GM12892 (cell line): ENCODE data around the gene DEFB124. TPM values are rescaled to one million over a fixed set of nuclear protein-coding genes. Genes with fewer than 3 reads are reported as not detected.
A peak's percentile ranks its signal among the peaks of the same experiment; 100 is the strongest.
"Not testable (repeated sequence)": the region's sequence is repeated elsewhere in the genome, so short reads cannot be mapped to it uniquely, and the experiment has no call there.

Experiments used
- DNase-seq: peaks from one replicate; pipeline ENCODE4 v3.0.0; 2011; ENCODE audit not compliant: insufficient read length
- FAIRE-seq: peaks from 2 replicates; lab custom pipeline; 2011; peaks lifted over from hg19 to GRCh38; lab: Jason Lieb, UNC
- POLR2A ChIP-seq: IDR thresholded peaks from 2 replicates; pipeline ENCODE4 v1.6.1; 2011; ENCODE audit warnings: low read depth, low read length, control low read depth
- POLR2AphosphoS5 ChIP-seq: IDR thresholded peaks from 2 replicates; pipeline ENCODE4 v1.6.1; 2011; ENCODE audit warnings: low read depth, low read length, control low read depth
- TAF1 ChIP-seq: IDR thresholded peaks from 2 replicates; pipeline ENCODE4 v1.6.1; 2011; ENCODE audit warnings: low read depth, mild to moderate bottlenecking, control low read depth, low read length, borderline replicate concordance
- polyA plus RNA-seq: library from polyadenylated mRNA; unstranded; fragments of >200 nt; gene quantifications from one replicate; pipeline ENCODE4 v1.2.1, GENCODE V29; 2012; ENCODE audit warnings: missing spikeins, inconsistent platforms; ENCODE audit not compliant: missing spikeins

The DEFB124 gene, protein sequence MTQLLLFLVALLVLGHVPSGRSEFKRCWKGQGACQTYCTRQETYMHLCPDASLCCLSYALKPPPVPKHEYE
- not detected for polyA plus RNA-seq

DNA sequence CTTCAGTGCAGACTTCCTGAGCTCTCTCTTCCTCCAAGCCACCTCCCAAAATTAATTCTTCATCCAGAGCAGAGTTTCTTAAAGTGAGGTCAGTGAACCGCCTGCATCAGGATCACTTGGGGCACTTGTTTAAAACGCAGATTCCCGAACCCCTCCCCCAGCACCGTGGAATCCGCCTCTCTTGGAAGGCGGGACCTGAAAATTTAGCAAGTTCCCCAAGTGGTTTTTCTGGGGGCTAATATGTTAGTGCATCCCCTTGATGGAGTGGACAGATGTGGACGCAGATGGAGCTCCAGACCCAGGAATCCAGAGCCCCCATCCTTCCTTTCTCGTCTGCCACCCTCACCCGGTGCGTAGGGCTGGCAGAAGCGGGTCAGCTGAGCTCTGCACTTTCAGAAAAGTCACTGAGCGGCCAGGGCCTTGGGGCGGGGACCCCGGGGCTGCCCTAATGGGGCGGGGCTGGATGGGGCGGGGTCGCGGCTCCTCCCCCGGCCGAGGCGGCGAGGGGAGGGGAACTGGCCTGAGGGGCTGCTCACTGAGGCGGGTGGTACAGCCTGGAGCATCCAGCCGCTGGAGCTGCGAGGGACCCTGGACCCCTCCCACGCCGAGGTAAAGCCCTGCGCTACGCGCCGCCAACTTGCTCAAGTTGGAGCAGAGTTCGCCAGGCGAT is at the start of gene DEFB124, which contains the start of gene REM1:
Gene DEFB124 (minus strand): TSS at position 370 of the 670 bp plus-strand sequence. CDS start 2,114 bp downstream, outside the sequence.
Gene REM1 (plus strand): TSS at position 531 of the 670 bp plus-strand sequence. CDS start 1,158 bp downstream, outside the sequence.
- FAIRE-seq (no peak), DNase-seq (no peak)
- TF ChIP-seq POLR2A (no peak), POLR2AphosphoS5 (no peak), TAF1 (no peak)

DNA sequence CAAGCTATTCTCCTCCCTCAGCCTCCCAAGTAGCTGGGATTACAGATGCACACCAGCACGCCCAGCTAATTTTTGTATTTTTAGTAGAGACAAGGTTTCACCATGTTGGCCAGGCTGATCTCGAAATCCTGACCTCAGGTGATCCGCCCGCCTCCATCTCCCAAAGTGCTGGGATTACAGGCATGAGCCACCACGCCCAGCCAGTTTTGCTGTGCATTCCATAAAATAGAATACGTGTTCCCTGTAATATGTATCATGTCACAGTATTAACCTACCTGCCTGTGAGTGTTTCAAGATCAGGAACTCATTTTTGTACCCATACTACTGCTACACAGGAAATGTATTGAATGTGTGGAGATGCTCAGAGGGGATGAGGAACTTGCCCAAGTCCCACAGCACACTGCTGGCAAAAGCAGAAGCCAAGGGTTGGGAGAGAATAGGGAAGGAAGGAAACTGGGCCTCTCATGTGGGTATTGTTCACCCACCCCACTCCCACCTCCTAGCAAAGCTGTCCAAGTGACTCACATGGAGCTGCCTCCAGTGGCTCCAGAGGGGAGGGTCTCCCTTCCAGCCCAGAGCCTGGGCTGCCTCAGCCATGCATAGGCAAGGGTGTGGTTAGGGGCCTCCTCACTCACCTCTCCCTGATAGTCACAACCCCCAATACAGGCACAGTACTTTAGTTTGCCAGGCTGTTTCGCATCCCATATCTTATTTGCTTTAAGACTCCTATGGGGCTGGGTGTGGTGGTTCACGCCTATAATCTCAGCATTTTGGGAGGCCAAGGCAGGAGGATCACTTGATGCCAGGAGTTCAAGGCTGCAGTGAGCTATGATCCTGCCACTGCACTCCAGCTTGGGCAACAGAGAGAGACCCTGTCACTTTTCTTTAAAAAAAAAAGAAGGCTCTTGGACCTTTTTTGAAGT is 48.7 kb upstream of the DEFB124 start:
- DNase-seq, result no peak
- no peak for FAIRE-seq
- no peak for TF ChIP-seq POLR2A
- TF ChIP-seq TAF1, result no peak
- TF ChIP-seq POLR2AphosphoS5, result no peak

DNA sequence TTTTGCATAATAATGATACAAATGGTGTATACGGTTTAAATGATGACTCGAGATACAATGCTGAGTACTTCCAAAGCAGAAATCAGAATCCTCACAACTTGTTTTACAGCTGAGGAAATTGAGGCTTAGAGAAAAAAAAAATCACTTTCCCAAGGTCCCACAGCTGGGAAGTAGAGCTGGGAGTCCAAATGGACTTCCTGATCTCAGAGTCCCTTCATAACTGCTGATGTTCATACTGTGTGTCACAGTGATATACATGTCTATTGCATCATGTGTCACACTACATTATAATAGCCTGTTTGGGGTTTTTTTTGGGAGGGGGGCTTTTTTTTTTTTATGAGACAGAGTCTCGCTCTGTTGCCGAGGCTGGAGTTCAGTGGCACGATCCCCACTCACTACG is 47.8 kb upstream of the DEFB124 start:
- no peak for TF ChIP-seq TAF1
- no peak for TF ChIP-seq POLR2AphosphoS5
- TF ChIP-seq POLR2A, result no peak
- FAIRE-seq, result no peak
- no peak for DNase-seq

DNA sequence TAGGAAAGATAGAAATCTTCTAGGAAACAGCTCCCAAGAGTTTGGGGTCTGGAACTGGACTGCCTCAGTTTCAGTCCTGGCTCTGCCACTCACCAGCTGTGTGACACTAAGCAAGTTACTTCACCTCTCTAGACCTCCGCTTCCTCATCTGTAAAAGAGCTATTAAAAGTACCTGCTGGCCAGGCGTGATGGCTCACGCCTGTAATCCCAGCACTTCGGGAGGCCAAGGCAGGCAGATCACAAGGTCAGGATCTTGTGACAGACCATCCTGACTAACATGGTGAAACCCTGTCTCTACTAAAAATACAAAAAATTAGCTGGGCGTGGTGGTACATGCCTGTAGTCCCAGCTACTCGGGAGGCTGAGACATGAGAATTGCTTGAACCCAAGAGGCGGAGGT is 46.3 kb upstream of the DEFB124 start:
- DNase-seq, FAIRE-seq: not testable (repeated sequence)

DNA sequence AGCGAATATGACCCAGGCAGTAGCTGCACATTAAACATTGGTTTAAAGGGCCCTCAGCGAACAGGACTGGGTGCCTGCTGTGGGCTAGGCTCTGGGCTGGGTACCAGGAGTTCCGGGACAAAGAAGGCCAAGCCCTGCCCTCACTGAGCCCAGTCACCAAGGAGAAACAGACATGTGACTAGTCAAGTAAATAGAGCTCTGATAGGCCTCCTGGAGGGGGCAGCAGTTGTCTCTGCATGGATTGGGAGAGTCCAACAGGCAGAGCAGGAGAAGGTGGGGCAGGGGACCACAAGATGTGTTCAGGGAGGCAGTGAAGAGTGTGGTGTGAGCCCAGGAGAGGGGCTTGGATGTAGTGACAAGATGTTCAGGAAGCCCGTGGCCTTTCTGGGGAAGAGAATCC is 42.4 kb upstream of the DEFB124 start:
- DNase-seq (no peak), FAIRE-seq (no peak)
- TF ChIP-seq TAF1, result no peak
- no peak for TF ChIP-seq POLR2AphosphoS5

DNA sequence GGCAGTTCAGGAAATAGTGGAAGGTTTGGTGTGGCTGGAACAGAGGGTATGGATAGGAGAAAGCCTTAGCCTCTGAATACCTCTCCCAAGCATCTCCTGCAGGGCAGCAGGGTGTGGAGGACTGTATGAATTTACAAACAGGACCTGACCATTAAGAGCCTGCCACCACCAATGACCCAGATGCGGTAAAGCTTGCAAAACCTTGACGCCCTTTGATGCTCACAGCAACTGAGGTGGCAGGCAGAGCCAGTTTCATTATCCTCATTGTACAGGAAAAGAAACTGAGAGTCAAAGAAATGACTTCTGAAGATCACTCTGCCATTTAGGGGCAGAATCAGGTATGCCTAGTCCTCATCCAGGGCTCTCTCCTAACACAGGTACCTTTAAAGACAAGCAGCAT is 41.7 kb upstream of the DEFB124 start:
- FAIRE-seq (no peak), DNase-seq (no peak)
- no peak for TF ChIP-seq POLR2AphosphoS5
- TF ChIP-seq TAF1, result no peak
- TF ChIP-seq POLR2A, result no peak

DNA sequence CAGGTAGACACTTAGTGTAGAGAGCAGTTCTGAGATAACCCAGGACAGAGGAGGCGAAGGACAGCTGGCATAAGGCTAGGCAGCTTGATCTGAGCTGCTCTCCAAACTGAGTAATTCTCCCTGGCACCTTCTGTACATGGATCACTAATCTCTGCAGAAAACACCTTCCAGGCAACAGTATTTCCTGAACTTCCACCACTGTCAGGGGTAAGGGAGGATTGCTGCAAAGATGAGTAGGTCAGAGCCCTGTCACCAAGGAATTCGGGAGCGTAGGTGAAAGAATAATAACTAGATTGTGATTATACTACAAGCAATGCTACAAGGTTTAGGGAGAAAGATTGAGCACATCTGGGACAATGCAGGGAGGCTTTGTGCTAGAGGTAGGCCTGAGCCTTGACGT is 41.2 kb upstream of the DEFB124 start:
- no peak for TF ChIP-seq POLR2A
- no peak for TF ChIP-seq POLR2AphosphoS5
- no peak for TF ChIP-seq TAF1
- DNase-seq, result no peak
- FAIRE-seq, result no peak

DNA sequence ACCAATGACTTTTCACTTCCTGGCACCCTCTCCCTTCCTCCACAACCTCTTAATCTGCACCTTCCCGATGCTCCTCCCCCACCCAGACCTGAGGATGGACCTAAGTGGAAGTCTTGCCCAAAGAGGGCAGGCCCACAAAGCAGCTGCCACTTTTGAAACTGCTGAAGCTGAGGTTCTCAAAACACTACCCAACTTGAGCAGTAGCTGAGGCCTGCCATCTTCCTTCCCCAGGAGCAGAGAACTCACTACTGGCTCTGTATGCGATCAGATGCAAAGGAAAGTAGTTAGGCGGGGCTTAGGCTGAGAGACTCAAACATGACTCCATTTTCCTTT is 40.8 kb upstream of the DEFB124 start:
- TF ChIP-seq POLR2A (no peak), TAF1 (no peak), POLR2AphosphoS5 (no peak)
- no peak for FAIRE-seq
- no peak for DNase-seq

DNA sequence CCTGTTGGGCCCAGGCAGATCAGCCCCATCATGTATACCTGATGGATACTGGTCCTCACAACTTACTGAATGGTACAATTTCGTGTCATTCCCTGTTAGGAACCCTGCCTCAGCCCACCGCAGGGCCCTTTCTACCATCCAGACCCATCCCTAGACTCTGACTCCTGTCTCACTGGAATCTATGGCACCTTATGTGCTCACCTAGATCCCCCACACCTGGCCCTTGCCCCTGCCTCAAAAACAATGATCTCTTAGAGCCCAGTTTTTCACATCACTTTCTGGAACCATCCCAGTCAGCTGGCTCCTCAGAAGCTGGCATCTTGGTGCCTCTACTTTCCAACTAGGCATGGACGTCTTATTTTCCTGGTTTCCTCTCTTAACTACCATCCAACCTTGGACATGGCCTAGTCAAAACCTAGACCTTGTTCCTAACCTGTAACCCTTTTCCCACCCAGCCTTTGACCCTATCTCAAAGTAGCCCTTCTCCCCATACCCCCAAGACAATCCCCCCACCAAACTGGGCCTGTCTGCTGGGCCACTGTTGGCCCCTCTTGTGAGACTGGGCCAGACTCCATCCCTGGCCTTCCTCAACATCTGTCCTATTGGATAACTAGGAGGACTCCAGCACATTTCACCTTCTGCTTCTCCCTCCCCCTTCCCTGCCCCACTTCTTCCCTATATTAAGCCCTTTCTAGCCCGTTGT is 40.3 kb upstream of the DEFB124 start:
- FAIRE-seq (peak; percentile 27), DNase-seq (no peak)
- TF ChIP-seq TAF1, result no peak
- TF ChIP-seq POLR2A, result no peak
- TF ChIP-seq POLR2AphosphoS5, result no peak

DNA sequence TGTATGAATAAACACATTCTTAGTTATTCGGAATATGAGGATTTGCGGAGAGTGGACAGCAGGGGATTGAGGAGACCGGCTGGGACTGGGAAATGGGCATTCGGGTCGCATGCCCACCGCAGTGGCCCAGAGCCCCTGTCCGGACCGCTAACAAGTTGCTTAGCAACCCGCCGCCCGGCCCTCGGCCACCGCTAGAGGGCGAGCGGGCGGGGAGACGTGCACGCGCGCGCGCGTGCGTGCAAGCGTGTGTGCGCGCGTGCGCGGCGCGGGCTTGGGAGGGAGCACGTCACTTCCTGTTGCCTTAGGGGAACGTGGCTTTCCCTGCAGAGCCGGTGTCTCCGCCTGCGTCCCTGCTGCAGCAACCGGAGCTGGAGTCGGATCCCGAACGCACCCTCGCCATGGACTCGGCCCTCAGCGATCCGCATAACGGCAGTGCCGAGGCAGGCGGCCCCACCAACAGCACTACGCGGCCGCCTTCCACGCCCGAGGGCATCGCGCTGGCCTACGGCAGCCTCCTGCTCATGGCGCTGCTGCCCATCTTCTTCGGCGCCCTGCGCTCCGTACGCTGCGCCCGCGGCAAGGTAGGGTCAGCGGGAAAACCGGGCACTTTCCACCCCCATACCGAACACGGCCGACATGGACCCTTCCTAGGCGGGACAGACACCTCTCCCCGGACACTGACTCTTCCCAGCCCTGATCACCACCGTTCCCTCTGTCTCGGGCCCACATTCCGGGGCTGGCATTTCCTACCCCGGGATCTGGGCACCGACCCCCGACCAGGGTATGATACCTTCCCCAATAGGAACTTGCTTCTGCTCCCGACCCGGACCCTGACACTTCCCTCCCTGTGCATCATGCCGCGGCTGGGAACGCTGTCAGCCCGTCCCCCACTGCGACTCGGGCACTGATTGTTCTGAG is 39.5 kb upstream of the DEFB124 start, which contains the start of gene HM13:
Gene HM13 (plus strand): TSS at position 289 of the 918 bp plus-strand sequence. CDS start 110 bp downstream, at position 399.
- DNase-seq (peak; percentile 88), FAIRE-seq (peak; percentile 96)
- 0 out of 2 replicates have a peak, but pooled peaks have one; percentile 63 for TF ChIP-seq TAF1
- TF ChIP-seq POLR2AphosphoS5, result peak; percentile 93
- peak; percentile 94 for TF ChIP-seq POLR2A
